CD4-positive, alpha-beta T cell treated with Interferon gamma for 1 hour (primary cell): ENCODE data around the gene CAMSAP2.

Experiments used
- DNase-seq: peaks from one replicate; pipeline ENCODE4 v3.0.0-alpha.2; 2020

CAMSAP2 gene

GRCh38 chr1:200738327-200738948 lies at the start of gene CAMSAP2:
TSS of gene CAMSAP2 (plus strand) at chr1:200738893. CDS start at chr1:200739828, 935 bp downstream.
- DNase-seq, result peak; percentile 60

GRCh38 chr1:200692316-200692715 lies 46.4 kb upstream of the CAMSAP2 start:
- DNase-seq, result no peak

DNA sequence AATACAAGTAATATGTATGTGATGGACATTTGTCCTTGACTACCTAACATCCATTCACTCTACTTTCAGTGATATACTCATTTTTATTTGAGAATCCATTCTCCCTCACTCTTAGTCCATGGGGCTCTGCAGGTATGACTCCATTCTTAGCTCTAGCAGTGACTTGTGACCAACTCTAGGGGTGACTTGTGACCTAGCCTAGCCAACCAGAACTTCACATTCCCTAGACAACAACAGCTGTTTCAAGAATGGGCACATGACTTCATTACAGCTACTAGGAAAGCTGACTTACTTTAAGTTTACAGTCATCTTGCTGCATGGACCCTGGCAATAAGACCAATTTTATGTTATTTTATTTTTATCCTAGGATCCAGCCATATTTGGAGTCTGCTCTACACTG lies 45.4 kb upstream of the CAMSAP2 start:
- DNase-seq, result no peak

- DNase-seq, result no peak
Measured at GRCh38 chr1:200694738-200695137, 44.0 kb upstream of the CAMSAP2 start.

- peak; percentile 4 for DNase-seq
Measured at GRCh38 chr1:200699871-200700270, 38.8 kb upstream of the CAMSAP2 start.

- DNase-seq, result no peak
Measured at GRCh38 chr1:200704986-200705500, 33.6 kb upstream of the CAMSAP2 start.

GRCh38 chr1:200706111-200706814 lies 32.4 kb upstream of the CAMSAP2 start:
- DNase-seq, result no peak

DNA sequence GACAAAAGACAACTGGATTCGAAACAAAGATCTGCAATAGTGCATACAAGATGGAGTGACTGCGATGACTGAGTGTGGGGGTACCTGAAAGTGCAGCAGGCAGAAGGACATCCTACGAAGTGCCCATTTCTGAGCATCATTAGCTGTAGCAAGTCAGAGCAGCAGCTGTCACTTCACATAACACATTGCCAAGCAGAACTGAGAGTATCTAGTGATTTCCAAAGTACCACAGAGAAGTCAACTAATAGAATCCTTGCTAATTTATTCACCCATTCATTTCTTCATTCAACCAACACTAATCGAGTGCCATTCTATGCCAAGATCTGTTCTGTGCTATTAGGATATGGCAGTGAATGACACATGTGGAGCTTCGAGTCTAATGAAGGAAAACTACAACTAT lies 31.6 kb upstream of the CAMSAP2 start:
- DNase-seq, result no peak

- no peak for DNase-seq
Measured at GRCh38 chr1:200708161-200708560, 30.5 kb upstream of the CAMSAP2 start.

DNA sequence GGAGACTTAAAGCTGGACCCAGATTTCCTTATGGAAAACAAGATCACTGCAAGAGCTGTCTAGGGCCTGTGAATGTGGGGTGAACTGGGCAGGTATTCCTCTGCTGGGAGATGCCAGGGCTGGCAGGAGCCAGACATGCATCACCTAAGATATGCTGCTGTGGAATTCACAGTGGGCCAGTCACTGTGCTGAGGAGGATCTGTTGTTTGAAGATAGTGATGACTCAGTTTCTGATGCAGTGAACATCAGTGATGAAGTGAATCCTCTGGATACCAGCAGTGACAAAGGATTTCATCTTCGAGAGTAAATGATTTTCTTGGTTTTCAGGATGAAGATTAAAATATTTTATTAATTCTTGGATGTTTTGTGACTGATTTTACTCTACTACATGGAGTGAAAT lies 29.9 kb upstream of the CAMSAP2 start:
- no peak for DNase-seq

DNA sequence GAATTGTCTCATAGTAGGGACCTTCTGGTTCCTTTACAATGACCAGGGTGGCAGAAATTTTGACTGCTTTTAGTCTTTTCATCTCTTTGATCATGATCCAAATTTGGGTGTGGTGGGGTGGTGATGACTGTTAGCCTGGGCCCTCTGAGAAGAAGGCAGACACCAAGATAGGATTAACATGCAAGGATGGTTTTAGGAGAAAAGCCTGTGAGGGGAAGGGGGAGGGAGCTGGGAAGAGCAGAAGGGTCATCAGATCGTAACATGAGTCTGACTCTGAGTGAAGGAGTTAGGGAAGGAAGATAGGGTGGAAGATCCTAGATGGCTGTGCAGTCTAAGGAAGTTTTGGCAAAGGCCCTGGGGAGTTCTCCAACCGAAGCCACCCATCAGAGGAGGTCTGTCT lies 28.5 kb upstream of the CAMSAP2 start:
- DNase-seq, result no peak

DNA sequence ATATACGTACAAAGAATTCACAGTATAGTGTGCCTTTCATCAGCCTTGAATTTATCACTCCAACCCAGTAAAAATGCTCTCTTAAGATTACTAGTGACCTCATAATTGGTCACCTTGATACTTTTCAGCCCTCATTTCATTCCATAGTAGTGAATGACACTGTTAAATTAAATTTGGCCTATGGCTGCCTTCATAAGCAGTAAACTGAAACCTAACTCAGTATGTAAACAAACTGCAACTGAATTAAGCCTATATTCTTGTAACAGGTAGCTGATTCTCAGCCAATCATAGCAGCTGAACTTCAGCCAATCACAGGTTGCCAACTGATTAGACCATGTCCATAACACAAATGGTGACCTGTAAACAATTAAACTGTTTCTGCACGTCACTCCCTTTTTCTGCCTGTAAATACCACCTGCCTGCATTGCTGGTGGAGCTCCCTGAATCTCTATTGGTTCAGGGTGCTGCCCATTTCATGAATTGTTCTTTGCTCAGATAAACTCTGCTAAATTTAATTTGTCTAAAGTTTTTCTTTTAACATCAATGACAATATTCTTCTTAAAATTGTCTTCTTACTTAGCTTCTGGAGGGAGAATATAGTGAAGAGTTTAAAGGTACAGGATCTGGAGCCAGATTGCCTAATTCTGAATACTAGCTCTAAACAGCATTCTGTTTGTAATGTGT lies 24.0 kb upstream of the CAMSAP2 start:
- DNase-seq, result no peak

- DNase-seq, result no peak
Measured at GRCh38 chr1:200720199-200720598, 18.5 kb upstream of the CAMSAP2 start.

DNA sequence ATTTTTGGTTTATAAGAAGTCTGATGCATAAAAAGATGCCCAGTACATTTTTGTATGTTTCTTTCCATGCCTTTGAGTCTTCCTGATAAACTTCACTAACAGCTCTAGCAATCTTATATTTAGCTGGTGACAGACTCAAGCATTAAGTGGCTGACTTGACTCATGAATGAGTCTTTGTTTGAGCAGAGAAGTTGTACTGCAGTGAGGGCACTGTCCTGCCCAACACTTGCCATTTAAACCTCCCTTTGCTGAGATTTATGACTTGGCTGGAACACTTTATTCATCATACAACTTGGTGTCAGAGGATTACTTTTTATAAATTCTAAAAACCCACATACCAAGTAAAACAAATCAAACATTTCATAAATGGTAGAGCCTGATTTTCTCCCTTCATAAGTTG lies 14.6 kb upstream of the CAMSAP2 start:
- DNase-seq, result no peak

GRCh38 chr1:200727257-200727656 lies 11.4 kb upstream of the CAMSAP2 start:
- no peak for DNase-seq

- no peak for DNase-seq
Measured at GRCh38 chr1:200729863-200730262, 8.8 kb upstream of the CAMSAP2 start.

DNA sequence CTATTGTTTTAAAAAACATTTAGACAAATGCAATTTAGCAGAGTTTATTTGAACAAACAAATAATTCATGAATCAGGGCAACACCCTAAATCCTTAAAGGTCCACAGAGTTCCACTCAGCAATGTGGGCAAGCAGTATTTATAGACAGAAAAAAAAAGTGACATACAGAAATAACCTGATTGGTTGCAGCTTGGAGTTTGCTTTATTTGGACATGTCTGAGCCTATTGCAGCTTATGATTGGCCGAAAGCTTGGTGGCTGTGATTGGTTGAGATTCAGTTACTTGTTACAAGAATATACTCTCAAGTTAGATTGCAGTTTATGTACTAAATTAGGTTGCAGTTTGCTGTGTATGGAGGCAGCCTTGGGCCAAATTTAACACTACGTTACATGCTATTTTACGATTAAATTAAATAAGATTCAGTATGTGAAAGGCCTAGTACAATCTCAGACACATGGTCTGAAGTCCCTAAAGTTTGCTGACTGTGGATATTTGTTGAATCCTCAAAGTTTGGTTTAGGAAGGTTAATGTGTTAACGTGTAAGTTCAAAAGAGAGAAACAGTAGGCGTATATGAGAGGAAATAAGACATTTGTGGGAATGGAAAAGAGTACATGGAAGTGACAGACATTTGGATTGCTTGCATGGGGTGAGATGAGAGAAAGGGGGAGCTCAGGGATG lies 6.9 kb upstream of the CAMSAP2 start:
- no peak for DNase-seq

- DNase-seq, result no peak
Measured at GRCh38 chr1:200732438-200732837, 6.3 kb upstream of the CAMSAP2 start.

DNA sequence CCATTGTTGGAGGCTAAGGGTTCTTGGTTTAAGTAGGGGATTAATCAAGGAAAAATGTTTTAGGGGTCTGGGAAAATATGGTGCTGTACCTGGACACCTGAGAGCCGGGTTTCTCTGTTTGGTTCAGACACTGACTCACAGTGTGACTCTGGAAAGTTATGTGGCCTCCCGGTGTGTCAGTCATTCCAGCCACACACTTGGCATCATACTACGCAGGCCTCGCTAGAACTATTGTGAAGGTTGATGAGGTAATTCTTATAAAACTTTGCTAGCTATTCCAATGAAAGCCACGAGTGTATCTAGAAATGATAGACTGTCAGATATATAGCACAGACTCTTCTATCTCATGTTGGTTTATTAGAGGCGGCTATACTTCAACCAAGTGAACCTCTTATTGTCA lies 4.8 kb upstream of the CAMSAP2 start:
- no peak for DNase-seq

DNA sequence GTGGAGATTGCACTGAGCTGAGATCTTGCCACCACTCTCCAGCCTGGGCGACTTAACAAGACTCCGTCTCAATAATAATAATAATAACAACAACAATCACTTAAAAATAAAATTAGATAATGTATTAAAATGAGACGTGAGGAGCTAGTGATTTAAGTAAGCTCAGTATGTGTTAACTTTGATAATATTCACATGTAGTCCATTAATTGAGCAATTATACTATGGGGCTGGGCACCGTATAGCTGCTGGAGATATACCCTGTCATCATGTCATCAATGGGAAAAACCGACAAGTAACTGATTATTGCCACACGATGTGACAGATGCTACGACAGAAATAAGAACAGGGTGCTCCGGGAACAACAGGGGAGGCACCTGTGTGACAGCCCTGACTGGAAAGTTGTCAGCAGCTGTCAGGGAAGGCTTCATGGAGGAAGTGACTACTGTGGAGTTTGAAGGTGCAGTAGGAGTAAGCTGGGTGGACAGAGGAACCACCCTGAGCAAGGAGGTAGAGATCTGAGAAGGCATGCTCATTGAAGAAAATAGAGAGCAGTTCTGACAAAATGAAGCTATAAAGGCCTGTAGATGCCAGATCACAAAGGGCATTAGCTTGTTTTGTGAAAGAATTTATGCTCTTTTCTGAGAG lies 924 bp upstream of the CAMSAP2 start:
- no peak for DNase-seq

- peak; percentile 22 for DNase-seq
Measured at GRCh38 chr1:200738949-200739651, 407 bp downstream of the CAMSAP2 start.
